ENCODE data around the gene CSK. TPM values are rescaled to one million over a fixed set of nuclear protein-coding genes. Genes with fewer than 3 reads are reported as not detected.
"Not testable (repeated sequence)": the region's sequence is repeated elsewhere in the genome, so short reads cannot be mapped to it uniquely, and the experiment has no call there.

The CSK gene
- total RNA-seq, result 26.5 TPM

DNA sequence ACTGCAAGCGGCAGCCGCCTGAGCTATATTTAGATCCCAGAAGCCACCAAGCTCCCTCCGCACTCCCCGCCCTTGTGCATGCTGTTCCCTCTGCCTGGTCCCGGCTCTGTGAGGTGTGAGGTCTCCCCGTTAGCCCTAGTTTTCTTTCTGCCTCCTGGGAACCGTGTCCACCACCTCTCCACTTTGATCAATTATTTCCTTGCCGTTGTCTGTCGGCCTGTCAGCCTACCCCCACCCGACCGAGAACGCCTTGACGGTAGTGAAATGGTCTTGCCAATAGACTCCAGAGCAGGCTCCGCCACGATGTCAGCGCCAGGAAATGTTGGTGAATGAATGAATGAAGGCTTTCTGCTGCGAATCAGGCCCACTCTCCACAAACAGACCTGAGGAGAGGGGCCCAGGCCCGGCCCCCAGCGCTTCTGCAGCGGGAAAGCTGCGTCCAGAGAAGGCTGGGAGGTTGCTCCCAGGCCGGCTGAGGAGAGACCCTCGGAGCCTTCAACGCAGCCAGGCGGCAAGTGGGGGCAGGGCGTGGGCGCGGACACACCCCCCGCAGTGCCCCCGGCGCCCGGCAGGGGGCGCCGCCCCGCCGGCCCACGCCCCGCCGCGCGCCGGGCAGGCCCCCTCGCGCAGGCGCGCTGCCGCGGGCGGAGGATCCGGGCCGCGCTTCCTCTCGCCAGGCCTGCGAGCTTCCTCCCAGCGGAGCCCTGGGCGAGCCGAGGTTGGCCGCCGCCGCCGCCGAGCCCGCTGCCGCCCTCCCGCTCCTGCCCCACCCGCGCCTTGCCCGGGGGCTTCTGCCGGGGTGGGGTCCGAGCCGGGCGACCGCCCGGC is at the start of gene CSK:
TSS of gene CSK (plus strand) at position 650 of the 828 bp plus-strand sequence. CDS start 16,218 bp downstream, outside the sequence.
- DNase-seq (ENCODE audit: low spot score in 2 of 2) (peak; percentile 93 to 95), FAIRE-seq (no peak)

DNA sequence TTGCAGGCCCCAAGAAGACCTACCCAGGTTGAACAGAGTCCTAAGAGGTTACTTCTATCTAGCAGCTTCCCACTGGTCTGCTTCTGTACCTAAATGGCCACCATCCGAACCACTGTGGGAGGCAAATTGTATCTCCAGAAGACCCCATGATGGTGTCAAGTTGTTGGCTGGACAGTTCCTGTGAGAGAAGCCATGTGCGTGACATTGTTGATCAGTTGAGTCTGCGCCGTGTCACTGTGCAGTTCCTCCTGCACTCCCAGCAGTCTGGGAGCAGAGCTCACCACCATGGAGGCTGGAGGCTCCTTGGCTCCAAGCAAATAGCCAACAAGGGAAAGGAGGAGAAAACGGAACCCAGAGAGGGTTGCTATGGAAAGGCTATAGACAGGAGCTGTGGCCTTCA is 49.0 kb upstream of the CSK start:
- DNase-seq (ENCODE audit: low spot score in 2 of 2) (no peak), FAIRE-seq (no peak)

DNA sequence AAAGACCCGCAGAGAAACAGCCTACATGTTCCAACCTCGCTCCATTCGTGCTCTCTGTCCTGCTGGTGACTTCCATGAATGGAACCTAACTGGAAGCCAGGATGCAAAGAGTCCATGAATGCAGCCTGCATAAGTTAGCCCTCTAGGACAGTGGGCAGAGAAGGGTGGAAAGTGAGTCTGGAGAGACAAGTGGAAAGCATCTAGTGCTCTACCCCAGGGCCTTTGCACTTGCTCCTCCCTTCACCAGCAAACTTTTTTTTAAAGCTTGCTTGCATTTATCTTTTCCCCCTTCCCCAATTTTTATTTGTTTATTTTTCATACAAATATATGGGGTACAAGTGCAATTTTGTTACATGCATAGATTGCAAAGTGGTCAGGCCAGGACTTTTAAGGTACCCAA is 48.6 kb upstream of the CSK start:
- FAIRE-seq (no peak), DNase-seq (ENCODE audit: low spot score in 2 of 2) (no peak)

DNA sequence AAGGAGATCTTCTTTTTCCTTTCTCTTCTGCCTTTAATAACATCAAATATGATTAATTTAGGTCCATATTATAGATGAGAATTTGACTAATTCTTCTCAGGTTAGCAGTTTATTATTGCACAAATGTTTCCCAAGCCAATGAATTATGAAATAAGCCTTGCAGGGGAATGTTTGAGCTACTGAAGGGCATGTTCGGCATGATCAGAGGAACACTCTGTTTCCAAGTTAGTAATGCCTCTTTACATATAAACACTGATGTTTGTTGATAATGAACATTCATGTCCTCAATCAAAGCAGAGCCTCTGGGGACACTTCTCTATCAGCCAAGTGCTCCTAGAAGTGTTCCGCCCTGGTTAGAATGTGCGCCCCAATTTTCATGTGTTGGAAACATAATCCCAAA is 46.6 kb upstream of the CSK start:
- no peak for DNase-seq (ENCODE audit: low spot score in 2 of 2)
- FAIRE-seq, result no peak

DNA sequence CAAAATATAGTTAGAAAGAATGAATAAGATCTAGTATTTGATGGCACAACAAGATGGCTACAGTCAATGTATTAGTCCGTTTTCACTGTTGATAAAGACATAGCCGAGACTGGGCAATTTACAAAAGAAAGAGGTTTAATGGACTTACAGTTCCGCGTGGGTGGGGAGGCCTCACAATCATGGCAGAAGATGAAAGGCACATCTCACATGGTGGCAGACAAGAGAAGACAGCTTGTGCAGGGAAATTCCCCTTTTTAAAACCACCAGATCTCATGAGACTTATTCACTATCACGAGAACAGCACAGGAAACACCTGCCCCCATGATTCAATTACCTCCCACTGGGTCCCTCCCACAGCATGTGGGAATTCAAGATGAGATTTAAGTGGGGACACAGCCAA is 43.6 kb upstream of the CSK start:
- FAIRE-seq; DNase-seq (ENCODE audit: low spot score in 2 of 2): not testable (repeated sequence)

DNA sequence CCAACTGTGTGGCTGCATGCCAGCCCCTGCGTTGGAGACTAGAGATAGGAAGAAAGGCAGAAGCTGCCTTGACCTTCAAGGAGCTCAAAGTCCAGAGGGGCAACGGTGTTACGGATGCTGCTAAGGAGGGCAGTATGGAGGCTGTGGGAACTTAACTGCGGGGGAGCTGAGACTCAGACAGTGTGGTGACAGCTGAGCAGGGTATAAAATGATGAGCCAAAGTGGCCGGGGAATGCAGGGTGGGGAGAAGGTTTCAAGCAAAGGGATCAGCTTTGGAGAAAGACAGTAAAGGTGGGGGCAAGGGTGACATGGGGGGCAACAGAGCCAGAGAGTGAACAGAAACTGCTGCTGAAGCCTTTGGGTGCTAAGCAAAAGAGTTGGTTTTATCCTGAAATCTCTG is 39.5 kb upstream of the CSK start:
- no peak for FAIRE-seq
- no peak for DNase-seq (ENCODE audit: low spot score in 2 of 2)

DNA sequence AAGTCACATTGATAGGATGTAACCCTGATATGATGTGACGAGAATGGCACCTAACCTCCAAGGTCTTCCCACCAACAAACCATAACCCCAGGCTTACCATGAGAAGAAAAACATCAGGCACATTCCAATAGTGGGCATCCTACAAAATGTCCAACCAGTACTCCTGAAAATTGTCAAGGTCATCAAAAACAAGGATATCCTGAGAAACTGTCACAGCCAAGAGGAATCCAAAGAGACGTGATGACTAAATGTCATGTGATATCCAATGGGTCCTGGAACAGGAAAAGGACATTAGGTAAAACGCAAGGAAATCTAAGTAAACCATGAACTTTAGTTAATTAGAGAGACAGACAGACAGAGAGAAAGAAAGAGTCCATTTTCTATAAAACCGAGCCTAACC is 35.5 kb upstream of the CSK start:
- FAIRE-seq (no peak), DNase-seq (ENCODE audit: low spot score in 2 of 2) (no peak)

DNA sequence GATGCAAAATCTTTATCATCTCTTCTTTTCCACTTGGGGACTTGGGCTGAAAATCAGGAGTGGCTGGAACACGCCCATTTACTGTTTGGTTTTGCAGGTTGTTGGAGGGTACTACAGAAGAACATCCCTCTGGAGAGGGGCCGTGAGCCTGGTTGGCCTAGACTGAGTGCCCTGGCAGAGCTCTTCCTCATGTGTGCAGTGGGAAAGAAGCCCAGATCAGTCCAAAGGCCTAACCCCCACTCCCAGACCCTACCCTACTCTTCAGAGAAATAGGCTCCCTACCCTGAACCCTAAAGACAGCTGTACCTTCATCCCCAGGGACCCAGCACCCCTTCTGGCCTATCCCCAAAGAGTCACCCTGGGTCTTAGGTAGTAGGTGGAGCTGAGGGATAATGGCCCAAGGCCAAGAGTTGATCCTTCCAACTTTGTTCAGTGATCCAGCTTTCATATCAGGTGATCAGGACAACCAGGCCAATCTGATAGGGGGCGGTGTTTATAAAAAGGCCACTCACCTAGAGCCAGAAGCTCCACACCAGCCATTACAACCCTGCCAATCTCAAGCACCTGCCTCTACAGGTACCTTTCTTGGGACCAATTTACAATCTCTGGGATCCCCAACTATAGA is 33.4 kb upstream of the CSK start, which contains the start of gene CYP1A2:
TSS of gene CYP1A2 (plus strand) at position 524 of the 625 bp plus-strand sequence. CDS start 894 bp downstream, outside the sequence.
- DNase-seq (ENCODE audit: low spot score in 2 of 2) (no peak), FAIRE-seq (no peak)

DNA sequence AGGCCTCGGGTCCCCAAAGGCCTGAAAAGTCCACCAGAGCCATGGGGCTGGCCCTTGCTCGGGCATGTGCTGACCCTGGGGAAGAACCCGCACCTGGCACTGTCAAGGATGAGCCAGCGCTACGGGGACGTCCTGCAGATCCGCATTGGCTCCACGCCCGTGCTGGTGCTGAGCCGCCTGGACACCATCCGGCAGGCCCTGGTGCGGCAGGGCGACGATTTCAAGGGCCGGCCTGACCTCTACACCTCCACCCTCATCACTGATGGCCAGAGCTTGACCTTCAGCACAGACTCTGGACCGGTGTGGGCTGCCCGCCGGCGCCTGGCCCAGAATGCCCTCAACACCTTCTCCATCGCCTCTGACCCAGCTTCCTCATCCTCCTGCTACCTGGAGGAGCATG is 32.0 kb upstream of the CSK start:
- FAIRE-seq, result no peak

DNA sequence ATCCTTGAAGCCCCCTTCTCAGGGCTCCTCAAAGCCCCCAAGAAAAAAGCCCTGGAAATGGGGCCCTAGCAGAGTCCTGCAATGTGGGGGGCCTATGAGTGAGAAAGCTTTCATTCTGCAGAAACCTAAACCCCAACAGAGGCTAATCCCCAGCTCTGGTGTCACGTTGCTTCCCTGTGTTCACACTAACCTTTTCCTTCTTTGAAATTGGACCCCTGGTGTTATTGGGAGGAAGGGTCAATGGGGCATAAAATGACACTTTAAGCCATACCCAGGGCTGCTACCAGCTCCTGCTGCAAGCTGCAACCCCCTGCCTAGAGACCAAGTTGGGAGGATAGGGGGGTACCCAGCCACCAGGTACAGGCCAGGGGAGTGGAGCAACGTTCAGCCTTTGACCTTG is 31.1 kb upstream of the CSK start:
- no peak for DNase-seq (ENCODE audit: low spot score in 2 of 2)
- FAIRE-seq, result no peak

More for the DNA sequence above, 32.0 kb upstream of the CSK start:
- DNase-seq (ENCODE audit: low spot score in 2 of 2), result no peak

DNA sequence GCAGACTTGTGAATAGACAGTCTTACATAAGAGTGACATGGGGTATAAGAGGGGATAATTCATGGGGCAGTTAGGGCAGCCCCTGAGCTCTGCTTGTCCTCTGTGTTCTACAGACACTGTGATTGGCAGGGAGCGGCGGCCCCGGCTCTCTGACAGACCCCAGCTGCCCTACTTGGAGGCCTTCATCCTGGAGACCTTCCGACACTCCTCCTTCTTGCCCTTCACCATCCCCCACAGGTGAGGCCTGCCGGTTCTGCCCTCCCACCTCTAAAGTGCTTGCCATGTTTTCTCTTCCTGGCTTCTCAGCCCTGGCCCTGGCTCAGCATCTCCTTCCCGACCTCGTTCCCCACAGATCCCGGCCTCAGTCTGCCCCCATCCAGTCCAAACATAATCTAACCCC is 29.9 kb upstream of the CSK start:
- DNase-seq (ENCODE audit: low spot score in 2 of 2), result no peak
- FAIRE-seq, result no peak

DNA sequence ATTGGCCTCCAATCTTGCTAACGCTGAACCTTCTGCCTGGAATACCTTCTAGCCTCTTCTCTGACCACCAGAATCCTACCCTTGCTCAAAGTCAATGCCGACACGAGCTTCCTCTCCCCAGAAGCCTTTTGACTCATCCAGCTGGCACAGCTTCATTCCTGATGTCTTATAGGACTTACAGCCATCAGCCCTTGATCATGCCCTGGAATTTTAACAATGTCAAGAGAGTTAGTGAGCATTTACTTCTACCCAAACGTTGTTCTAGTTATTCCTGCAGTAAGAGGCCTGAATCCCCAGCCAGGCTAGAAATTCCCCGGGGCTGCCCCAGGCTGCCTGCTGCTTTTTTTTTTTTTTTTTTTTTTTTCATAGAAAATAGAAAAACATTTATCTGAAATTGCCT is 29.3 kb upstream of the CSK start:
- DNase-seq (ENCODE audit: low spot score in 2 of 2), result no peak
- no peak for FAIRE-seq

DNA sequence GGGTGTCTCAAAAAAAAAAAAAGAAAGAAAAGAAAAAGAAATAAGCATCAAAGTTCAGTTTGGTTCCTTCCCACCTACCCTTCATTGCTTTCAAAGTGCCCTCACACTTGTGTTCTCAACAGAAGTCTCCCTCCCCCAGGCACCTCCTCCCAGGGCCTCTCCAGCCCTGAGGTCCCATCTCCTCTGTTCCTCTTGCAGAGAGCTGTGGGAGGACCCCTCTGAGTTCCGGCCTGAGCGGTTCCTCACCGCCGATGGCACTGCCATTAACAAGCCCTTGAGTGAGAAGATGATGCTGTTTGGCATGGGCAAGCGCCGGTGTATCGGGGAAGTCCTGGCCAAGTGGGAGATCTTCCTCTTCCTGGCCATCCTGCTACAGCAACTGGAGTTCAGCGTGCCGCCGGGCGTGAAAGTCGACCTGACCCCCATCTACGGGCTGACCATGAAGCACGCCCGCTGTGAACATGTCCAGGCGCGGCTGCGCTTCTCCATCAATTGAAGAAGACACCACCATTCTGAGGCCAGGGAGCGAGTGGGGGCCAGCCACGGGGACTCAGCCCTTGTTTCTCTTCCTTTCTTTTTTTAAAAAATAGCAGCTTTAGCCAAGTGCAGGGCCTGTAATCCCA is 27.2 kb upstream of the CSK start:
- no peak for DNase-seq (ENCODE audit: low spot score in 2 of 2)

DNA sequence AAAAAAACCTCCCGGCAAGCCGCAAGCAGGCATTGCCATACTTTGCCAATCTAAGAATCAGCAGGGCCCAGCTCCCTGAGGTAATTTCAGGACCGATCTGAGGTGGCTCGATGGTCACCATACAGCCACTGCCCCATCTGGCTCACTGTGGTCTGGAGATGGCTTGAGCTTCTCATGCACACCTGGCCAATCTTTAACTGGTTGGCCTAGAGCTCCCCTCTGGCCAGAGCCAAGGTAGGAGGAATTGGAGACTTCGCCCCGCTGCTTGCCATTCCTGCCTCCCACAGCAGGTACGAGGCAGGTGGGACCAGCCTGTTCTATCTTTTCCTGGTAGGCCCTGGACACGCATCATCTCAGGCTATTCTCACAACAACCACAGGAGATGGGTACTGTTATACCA is 23.1 kb upstream of the CSK start:
- FAIRE-seq (no peak), DNase-seq (ENCODE audit: low spot score in 2 of 2) (no peak)

More for the DNA sequence above, 27.2 kb upstream of the CSK start:
- FAIRE-seq, result no peak

DNA sequence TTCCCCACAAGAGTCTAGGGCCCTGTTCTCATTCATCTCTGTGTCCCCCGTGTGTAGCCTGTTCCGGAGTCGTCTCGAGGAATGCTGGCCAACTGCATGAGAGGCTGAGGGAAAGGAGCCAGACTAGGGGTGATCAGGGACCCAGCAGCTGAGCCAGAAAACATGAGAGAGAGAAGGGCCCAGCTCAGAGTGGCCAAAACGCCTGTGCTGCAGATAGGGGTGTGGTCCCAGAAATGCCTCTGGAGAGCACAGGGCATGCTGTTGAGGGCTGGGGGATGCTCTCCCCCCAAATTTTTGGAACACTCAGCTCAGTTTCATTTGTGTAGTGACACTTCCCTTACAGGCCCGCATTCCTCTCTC is 19.1 kb upstream of the CSK start:
- DNase-seq (ENCODE audit: low spot score in 2 of 2) (no peak), FAIRE-seq (no peak)

DNA sequence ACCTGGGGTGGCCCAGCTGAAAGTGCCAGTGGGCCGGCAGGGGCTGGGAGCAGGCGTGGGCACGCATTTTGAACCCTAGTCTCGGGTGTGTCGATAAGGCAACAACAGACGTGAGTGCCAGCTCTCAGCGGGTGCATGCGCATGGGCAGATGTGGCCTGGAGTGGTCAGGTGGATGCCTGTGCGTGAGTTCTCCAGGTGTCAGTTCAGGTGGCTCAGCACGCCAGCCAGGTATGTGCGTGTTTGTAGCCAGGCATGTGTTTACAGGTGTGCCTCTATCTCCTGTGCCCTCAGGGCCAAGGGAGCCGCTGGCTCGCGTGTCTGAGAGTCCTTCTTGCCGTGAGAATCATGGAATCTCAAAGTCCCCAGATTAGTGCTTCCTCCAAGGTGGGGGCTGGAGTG is 18.5 kb upstream of the CSK start:
- no peak for DNase-seq (ENCODE audit: low spot score in 2 of 2)
- FAIRE-seq, result no peak

DNA sequence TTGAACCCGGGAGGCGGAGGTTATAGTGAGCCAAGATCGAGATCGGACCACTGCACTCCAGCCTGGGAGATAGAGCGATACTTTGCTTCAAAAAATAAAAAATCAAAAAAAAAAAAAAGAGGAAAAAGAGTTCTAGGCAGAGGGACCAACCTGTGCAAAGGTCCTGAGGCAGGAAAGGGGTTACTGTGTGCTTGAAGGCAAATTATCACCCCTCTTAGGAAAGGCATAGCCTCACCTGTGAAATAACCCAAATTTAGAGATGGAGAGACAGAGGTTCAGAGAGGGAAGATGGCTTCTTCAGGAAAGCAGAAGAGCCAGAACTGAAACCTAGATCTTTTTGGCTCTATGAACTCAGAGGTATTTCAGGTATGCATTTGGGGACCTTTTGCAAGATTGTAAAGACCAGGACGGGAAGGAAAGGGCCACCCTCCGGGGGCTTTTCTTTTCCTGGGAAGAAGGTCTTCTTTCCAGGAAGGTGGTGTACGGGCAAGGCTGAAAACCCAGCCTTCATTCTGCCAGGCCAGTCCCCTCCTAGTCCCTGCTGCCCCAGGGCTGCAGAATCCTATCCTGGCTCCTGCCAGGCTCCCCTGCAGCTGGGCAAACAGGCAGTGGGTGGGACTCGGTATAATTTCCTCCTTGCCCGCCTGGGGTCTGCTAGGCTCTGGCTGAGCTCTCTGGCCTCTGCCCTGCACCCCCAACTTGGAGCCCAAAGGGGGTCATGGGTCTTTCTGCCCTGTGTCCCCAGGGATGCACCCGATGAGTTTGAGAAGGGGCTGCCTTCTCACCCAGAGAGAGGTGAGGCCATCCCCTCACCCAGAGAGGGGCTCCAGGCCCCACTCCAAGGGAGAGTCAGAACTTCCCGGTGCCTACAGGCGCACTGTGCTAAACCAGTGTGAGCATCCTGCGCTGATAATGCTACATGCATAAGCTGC is 14.4 kb upstream of the CSK start:
- no peak for FAIRE-seq

DNA sequence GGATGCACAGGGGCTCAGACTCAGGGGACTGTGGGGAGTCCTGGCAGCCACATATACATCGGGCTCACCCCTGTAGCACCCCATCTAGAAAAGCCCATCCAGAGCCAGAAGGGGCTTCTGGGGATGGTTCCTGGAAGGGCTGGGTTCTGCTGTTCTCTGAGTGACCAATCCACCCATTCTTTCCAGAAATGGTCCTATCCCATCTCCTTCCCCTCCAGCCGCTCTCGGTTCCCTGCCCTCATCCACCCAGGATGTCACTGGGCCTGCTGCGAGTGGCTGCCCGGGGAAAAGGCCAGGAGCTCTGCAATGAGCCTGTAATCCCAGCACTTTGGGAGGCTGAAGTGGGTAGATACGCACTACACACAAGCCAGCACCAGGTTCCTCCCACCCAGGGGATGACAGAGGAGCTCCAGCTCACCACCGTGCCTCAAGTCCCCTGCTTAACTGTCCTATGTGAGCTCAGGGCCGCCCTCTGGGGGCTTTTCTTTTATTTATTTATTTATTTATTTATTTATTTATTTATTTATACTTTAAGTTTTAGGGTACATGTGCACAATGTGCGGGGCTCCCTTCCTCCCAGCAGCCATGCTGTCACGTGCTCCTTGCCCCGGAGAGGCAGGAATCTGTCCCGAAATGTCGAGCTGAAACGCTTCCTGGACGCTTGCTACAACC is 13.6 kb upstream of the CSK start:
- FAIRE-seq, result no peak
- DNase-seq (ENCODE audit: low spot score in 2 of 2), result no peak

More for the DNA sequence above, 14.4 kb upstream of the CSK start:
- DNase-seq (ENCODE audit: low spot score in 2 of 2), result no peak

DNA sequence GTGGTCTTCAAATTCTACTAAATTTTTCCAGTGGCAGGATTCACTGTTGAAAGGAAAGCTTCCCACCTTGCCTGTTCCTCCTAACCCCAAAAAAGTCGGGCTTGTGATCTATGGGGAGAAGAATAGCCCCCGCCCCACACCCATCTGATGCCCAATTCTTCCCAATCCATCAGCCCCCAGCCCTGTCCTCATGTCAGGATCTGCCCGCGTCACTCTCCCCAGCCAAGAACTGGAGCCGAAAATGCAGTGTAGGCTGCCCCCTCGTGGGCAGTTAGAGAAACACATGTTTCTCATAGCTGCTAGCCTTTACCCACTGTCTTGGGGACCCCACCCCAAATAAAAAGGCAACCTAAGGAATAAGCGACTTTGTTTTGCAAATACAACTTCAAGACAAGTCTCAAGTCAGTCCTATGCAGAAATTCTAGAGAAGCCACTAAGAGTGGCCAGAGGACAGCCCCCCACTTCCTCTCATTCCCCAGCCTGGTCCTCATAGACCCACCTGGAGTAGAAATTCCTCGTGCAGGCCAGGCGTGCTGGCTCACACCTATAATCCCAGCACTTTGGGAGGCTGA is 13.0 kb upstream of the CSK start:
- DNase-seq (ENCODE audit: low spot score in 2 of 2) (peak; percentile 77 to 82), FAIRE-seq (no peak)

All from frontal cortex (tissue), 4 donors.